ENCODE measurements around the gene TINAGL1. TPM values are rescaled to one million over a fixed set of nuclear protein-coding genes. Genes with fewer than 3 reads are reported as not detected.

The TINAGL1 gene
- total RNA-seq, 1 donor from 2014 or later: 5.7 TPM

- H2AFZ ChIP-seq (ENCODE audit: low read depth, low read length): no peak overlapping the region
- no peaks in the 10 kb centered on the region for H3K36me3 ChIP-seq (ENCODE audit: insufficient read depth, low read length)
- DNase-seq (ENCODE audit: low read depth): no peak
- no peak overlapping the region for H3K27ac ChIP-seq (ENCODE audit: low read depth, low read length)
- no peak overlapping the region for H3K4me2 ChIP-seq (ENCODE audit: low read length)
- peaks cover 30% of the 10 kb centered on the region for H3K4me1 Mint-ChIP-seq (ENCODE audit: low read depth, unreplicated experiment)
- H3K27ac Mint-ChIP-seq (ENCODE audit: unreplicated experiment): no peak overlapping the region
- H3K27me3 Mint-ChIP-seq (ENCODE audit: low read depth, unreplicated experiment): peaks cover 29% of the 10 kb centered on the region
- no peaks in the 10 kb centered on the region for H3K79me2 ChIP-seq (ENCODE audit: insufficient read depth, low read length)
- H3K9me3 Mint-ChIP-seq (ENCODE audit: unreplicated experiment): no peaks in the 10 kb centered on the region
- H3K4me3 Mint-ChIP-seq (ENCODE audit: unreplicated experiment): no peak overlapping the region
- H4K20me1 ChIP-seq (ENCODE audit: insufficient read depth, low read length): no peaks in the 10 kb centered on the region
- peaks cover 30% of the 10 kb centered on the region for H3K4me1 ChIP-seq (ENCODE audit: insufficient read depth, low read length)
- no peak overlapping the region for H3K9ac ChIP-seq (ENCODE audit: low read length)
- no peaks in the 10 kb centered on the region for H3K27me3 ChIP-seq (ENCODE audit: insufficient read depth, low read length)
- H3K36me3 Mint-ChIP-seq (ENCODE audit: low read depth, unreplicated experiment): peaks cover 4% of the 10 kb centered on the region
- H3K4me3 ChIP-seq (ENCODE audit: insufficient read depth, low read depth, low read length): no peak overlapping the region
- H3K9me3 ChIP-seq (ENCODE audit: insufficient read depth, low read depth, low read length): no peaks in the 10 kb centered on the region
- no peak for FAIRE-seq
- no peak for TF ChIP-seq EZH2 (IDR thresholded peaks at IDR 0.05; ENCODE audit: insufficient read depth, low read length)
- no peak for TF ChIP-seq CTCF (IDR thresholded peaks at IDR 0.05; ENCODE audit: insufficient read depth, low read depth, low read length)
Observed at GRCh38 chr1:31570906-31571305, 5.4 kb upstream of the TINAGL1 start.

GRCh38 chr1:31571340-31572295, 4.7 kb upstream of the TINAGL1 start:
- no peak for FAIRE-seq

More at GRCh38 chr1:31571340-31572295, 4.7 kb upstream of the TINAGL1 start:
- no peak overlapping the region for H3K27ac Mint-ChIP-seq (ENCODE audit: unreplicated experiment)
- no peak for TF ChIP-seq EZH2 (IDR thresholded peaks at IDR 0.05; ENCODE audit: insufficient read depth, low read length)
- TF ChIP-seq CTCF (IDR thresholded peaks at IDR 0.05; ENCODE audit: insufficient read depth, low read depth, low read length): no peak
- no peak overlapping the region for H3K4me3 ChIP-seq (ENCODE audit: insufficient read depth, low read depth, low read length)
- H3K27me3 ChIP-seq (ENCODE audit: insufficient read depth, low read length): no peaks in the 10 kb centered on the region
- no peaks in the 10 kb centered on the region for H3K79me2 ChIP-seq (ENCODE audit: insufficient read depth, low read length)
- no peaks in the 10 kb centered on the region for H3K9me3 ChIP-seq (ENCODE audit: insufficient read depth, low read depth, low read length)
- no peak overlapping the region for H3K4me2 ChIP-seq (ENCODE audit: low read length)
- H3K9me3 Mint-ChIP-seq (ENCODE audit: unreplicated experiment): no peaks in the 10 kb centered on the region
- H3K27me3 Mint-ChIP-seq (ENCODE audit: low read depth, unreplicated experiment): peaks cover 23% of the 10 kb centered on the region
- no peak overlapping the region for H3K27ac ChIP-seq (ENCODE audit: low read depth, low read length)
- no peaks in the 10 kb centered on the region for H3K36me3 Mint-ChIP-seq (ENCODE audit: low read depth, unreplicated experiment)
- H3K4me1 ChIP-seq (ENCODE audit: insufficient read depth, low read length): peaks cover 37% of the 10 kb centered on the region
- no peak overlapping the region for H2AFZ ChIP-seq (ENCODE audit: low read depth, low read length)
- H3K9ac ChIP-seq (ENCODE audit: low read length): no peak overlapping the region
- DNase-seq (ENCODE audit: low read depth): no peak
- H4K20me1 ChIP-seq (ENCODE audit: insufficient read depth, low read length): no peaks in the 10 kb centered on the region
- H3K4me3 Mint-ChIP-seq (ENCODE audit: unreplicated experiment): no peak overlapping the region
- H3K4me1 Mint-ChIP-seq (ENCODE audit: low read depth, unreplicated experiment): peaks cover 36% of the 10 kb centered on the region
- no peaks in the 10 kb centered on the region for H3K36me3 ChIP-seq (ENCODE audit: insufficient read depth, low read length)

Data from astrocyte (in vitro differentiated cells and primary cell).